ENCODE measurements around the gene GAD2.

GAD2 gene

DNA sequence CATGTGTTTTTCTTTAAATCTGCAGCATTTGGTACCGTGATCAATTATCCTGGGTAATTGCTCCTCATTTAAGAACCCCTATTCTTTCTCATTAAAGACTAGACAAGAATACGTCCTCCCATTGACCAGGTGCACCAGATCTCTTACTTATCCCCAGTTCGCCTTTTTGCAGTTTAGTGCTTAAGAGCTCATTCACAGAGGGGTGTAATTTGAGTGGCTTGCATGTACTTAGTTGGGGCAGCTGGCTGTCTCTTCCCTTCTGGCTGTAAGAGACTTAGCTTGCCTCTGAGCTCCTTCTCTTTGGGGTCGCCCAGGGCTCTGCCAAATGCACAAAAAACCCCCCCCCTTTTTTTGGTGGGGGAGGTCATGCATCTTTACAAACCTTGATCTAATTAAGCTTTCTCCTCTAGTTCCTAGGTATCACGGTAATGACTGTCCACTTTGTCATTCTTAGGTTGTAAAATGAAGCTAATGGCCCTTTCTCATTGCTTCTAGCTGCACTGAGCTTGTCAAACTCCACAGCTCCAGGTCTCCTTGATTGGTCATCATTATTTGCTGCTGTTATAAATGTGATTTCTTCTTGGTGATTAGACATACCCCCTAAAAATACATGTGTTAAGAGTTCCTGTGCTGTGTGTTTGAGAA is 26.3 kb downstream of the GAD2 start:
- H3K4me3 ChIP-seq (ENCODE audit: low read depth, low read length), result no peak overlapping the region
- DNase-seq (ENCODE audit: low read depth), result no peak
- TF ChIP-seq, protein P1, sequence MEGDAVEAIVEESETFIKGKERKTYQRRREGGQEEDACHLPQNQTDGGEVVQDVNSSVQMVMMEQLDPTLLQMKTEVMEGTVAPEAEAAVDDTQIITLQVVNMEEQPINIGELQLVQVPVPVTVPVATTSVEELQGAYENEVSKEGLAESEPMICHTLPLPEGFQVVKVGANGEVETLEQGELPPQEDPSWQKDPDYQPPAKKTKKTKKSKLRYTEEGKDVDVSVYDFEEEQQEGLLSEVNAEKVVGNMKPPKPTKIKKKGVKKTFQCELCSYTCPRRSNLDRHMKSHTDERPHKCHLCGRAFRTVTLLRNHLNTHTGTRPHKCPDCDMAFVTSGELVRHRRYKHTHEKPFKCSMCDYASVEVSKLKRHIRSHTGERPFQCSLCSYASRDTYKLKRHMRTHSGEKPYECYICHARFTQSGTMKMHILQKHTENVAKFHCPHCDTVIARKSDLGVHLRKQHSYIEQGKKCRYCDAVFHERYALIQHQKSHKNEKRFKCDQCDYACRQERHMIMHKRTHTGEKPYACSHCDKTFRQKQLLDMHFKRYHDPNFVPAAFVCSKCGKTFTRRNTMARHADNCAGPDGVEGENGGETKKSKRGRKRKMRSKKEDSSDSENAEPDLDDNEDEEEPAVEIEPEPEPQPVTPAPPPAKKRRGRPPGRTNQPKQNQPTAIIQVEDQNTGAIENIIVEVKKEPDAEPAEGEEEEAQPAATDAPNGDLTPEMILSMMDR (conservative IDR thresholded peaks at IDR 0.05; ENCODE audit: low read depth, low read length), result no peak

GRCh38 chr10:26243351-26243720 is 26.8 kb downstream of the GAD2 start:
- no peak for DNase-seq (ENCODE audit: low read depth)
- TF ChIP-seq, protein P1 (conservative IDR thresholded peaks at IDR 0.05; ENCODE audit: low read depth, low read length), result no peak
- H3K4me3 ChIP-seq (ENCODE audit: low read depth, low read length), result no peak overlapping the region

GRCh38 chr10:26249681-26250080 is 33.1 kb downstream of the GAD2 start:
- no peak overlapping the region for H3K4me3 ChIP-seq (ENCODE audit: low read depth, low read length)
- no peak for DNase-seq (ENCODE audit: low read depth)
- TF ChIP-seq, protein P1 (conservative IDR thresholded peaks at IDR 0.05; ENCODE audit: low read depth, low read length), result no peak

DNA sequence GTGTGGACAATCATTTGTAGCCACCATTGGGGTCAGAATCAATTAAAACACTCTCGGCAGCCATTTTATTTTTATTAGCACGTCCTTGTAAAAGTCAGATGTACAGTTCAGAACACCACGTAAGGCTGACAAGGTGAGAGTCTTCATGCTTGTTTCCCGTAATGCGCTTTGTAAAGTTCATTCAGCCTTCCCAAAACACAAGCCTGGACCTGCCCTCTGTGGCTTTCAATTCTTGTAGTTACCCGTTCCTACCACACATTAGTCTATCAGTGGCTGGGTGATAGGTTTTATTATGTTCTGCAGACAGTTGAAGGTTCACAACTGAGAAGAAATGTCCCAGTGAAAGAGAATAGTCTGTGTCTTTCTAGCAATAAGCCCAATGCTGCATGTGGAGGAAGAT is 35.4 kb downstream of the GAD2 start:
- TF ChIP-seq, protein P1 (conservative IDR thresholded peaks at IDR 0.05; ENCODE audit: low read depth, low read length), result no peak
- DNase-seq (ENCODE audit: low read depth), result no peak
- H3K4me3 ChIP-seq (ENCODE audit: low read depth, low read length), result no peak overlapping the region

DNA sequence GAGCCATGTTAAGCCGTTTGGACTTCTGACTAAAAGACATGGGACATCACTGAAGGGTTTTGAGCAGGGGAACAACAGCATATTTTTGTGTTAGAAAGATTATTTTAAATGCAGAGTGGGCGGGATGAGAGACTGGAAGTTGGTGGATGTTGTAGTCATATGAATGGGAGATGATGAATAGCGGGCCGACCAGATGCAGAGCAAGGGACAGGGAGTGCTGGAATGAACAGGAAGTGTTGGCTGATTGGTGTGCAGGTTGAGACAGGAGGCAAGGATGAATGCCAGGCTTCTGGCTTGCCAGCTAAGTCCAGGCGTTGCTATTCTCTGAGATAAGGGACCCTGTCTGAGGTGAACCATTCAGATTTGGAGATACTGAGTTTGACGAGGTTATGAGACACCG is 38.0 kb downstream of the GAD2 start:
- H3K4me3 ChIP-seq (ENCODE audit: low read depth, low read length), result no peak overlapping the region
- TF ChIP-seq, protein P1 (conservative IDR thresholded peaks at IDR 0.05; ENCODE audit: low read depth, low read length), result no peak
- DNase-seq (ENCODE audit: low read depth), result no peak

GRCh38 chr10:26259341-26259740 is 42.8 kb downstream of the GAD2 start:
- no peak overlapping the region for H3K4me3 ChIP-seq (ENCODE audit: low read depth, low read length)
- TF ChIP-seq, protein P1 (conservative IDR thresholded peaks at IDR 0.05; ENCODE audit: low read depth, low read length), result no peak
- DNase-seq (ENCODE audit: low read depth), result no peak

DNA sequence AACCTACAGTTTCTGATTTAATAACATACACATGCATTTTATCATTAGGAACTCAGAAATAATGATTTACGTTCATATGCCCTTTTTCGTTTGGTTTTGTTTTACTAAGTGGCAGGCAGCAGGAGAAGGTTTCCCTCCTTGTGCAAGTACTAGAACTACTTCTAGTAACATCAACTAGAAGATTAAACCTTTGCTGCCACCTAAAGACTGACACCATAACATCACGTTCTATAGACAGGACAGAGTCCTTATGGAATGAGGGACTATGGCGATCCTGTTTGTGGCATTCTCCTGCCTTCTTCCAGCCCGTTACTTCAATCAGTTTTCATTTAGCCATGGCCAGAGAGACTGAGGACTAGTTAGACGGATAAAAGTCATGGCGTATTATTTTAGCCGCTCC is 53.2 kb downstream of the GAD2 start:
- DNase-seq (ENCODE audit: low read depth), result peak; percentile 8
- TF ChIP-seq, protein P1 (conservative IDR thresholded peaks at IDR 0.05; ENCODE audit: low read depth, low read length), result no peak

More for the DNA sequence above, 53.2 kb downstream of the GAD2 start:
- no peak overlapping the region for H3K4me3 ChIP-seq (ENCODE audit: low read depth, low read length)
